Mucosa of stomach (tissue), 1 donor: Measurements from ENCODE around the gene ZBTB40.

Experiments used
- H3K27me3 ChIP-seq: one replicate; pipeline ENCODE4 v1.7.0; 2013; ENCODE audit warnings: mild to moderate bottlenecking, low read length; ENCODE audit not compliant: control insufficient read depth, insufficient read depth
- H3K36me3 ChIP-seq: one replicate; pipeline ENCODE4 v1.7.0; 2013; ENCODE audit warnings: low read length; ENCODE audit not compliant: control insufficient read depth, insufficient read depth
- H3K4me1 ChIP-seq: one replicate; pipeline ENCODE4 v1.7.0; 2013; ENCODE audit warnings: mild to moderate bottlenecking, low read length; ENCODE audit not compliant: control insufficient read depth, insufficient read depth
- H3K4me3 ChIP-seq: one replicate; pipeline ENCODE4 v1.7.0; 2013; ENCODE audit warnings: low read length
- H3K9ac ChIP-seq: one replicate; pipeline ENCODE4 v1.7.0; 2013; ENCODE audit warnings: mild to moderate bottlenecking, low read length, moderate library complexity
- H3K9me3 ChIP-seq: one replicate; pipeline ENCODE4 v1.7.0; 2013; ENCODE audit warnings: mild to moderate bottlenecking, low read length, moderate library complexity; ENCODE audit not compliant: control insufficient read depth
- donor health status: Pancreatic carcinoma.

ZBTB40 gene

DNA sequence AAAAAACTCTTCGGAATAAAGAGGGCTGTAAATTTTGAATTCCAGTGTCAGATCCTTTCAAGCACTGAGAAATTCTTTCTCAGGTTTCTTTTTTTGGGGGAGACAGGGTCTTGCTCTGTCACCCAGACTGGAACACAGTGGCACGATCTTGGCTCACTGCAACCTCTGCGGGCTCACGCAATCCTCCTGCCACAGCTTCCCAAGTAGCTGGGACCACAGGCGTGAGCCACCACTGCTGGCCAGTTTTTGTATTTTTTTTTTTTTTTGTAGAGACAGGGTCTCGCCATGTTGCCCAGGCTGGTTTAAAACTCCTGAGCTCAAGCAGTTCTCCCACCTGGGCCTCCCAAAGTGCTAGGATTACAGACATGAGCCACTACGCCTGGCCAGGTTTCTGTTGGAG, 76.8 kb downstream of the ZBTB40 start:
- Histone ChIP-seq H3K4me3 (no peak overlapping the region), H3K4me1 (no peaks in the 10 kb centered on the region), H3K9ac (no peak overlapping the region), H3K9me3 (no peaks in the 10 kb centered on the region), H3K36me3 (peaks cover 14% of the 10 kb centered on the region), H3K27me3 (no peaks in the 10 kb centered on the region)

DNA sequence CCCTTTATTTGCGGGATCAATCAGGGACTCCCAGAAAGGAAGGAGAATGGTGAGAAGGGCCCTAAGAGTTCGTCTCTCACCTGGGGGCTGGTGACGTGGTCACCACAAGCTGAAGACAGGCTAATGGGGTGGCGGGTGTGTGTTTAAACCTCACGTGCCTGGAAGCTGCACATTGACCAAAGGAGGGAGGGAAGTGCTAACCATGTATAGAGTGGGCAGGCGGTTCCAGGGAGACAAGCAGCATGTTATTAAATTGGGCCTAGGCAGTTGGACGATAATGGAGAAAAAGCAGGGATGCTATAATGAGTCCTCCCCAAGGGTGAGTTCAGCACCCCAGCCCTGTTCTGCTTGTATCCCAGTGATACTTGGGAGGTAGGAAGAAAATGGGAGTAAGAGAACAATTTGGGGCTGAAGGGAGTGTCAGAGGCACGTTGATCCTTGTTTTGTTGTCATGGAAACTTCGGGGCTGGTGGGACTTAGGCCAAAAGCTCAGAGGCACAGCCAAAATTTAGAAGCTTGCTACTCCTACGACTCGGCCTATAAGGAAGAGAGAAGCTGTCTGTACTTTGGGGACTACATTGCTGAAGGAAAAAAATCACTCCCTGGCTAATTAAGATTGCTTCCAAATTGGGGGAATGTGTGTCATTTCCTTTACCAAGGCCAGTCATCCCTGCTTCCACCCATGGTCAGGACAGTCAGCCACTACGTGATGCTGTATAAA, 78.4 kb downstream of the ZBTB40 start:
- Histone ChIP-seq H3K36me3 (peaks cover 3% of the 10 kb centered on the region), H3K4me1 (no peaks in the 10 kb centered on the region), H3K9me3 (no peaks in the 10 kb centered on the region), H3K27me3 (no peaks in the 10 kb centered on the region), H3K4me3 (no peak overlapping the region), H3K9ac (no peak overlapping the region)

DNA sequence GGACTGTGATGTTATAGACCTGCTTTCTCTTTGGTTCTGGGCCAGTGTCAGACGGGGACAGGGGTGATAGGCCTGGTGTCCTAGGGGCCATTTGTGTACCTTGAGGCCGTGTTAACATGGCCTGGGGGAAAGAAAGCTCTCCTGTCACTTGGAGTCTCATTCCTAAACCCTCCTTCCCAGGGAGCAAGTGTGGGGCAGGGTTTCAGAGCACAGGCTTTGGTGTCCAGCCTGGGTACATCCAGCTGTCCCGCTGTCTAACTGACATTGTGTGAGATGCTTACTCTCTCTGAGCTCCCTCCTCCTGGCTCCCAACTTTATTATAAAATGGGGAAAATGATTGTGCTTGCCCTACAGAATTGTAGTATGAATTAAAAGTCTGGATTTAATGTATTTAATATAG, 79.1 kb downstream of the ZBTB40 start:
- Histone ChIP-seq H3K9me3 (no peaks in the 10 kb centered on the region), H3K9ac (no peak overlapping the region), H3K4me1 (no peaks in the 10 kb centered on the region), H3K4me3 (no peak overlapping the region), H3K36me3 (no peaks in the 10 kb centered on the region), H3K27me3 (no peaks in the 10 kb centered on the region)

DNA sequence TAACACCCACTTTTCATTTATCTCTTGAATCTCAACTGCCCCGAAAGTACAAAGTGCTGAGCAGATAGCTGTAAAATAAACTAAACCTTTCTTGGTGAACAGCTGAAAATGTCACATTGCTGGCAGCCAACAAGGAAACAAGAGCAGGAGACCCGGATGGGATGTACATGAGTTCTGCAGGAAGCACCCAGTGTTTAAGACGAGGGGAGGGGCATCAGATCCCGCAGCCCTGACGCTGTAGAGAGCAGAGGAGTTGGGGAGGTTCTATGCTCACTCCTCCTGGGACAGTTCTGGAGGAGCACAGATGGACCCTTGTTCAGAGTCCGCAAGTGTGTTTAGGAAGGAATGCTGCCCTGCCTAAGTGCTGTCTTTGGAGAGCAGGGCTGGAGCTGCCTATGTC, 79.6 kb downstream of the ZBTB40 start:
- H3K9ac ChIP-seq, result no peak overlapping the region
- no peaks in the 10 kb centered on the region for H3K36me3 ChIP-seq
- no peaks in the 10 kb centered on the region for H3K9me3 ChIP-seq
- no peak overlapping the region for H3K4me3 ChIP-seq
- no peaks in the 10 kb centered on the region for H3K4me1 ChIP-seq
- H3K27me3 ChIP-seq, result no peaks in the 10 kb centered on the region

DNA sequence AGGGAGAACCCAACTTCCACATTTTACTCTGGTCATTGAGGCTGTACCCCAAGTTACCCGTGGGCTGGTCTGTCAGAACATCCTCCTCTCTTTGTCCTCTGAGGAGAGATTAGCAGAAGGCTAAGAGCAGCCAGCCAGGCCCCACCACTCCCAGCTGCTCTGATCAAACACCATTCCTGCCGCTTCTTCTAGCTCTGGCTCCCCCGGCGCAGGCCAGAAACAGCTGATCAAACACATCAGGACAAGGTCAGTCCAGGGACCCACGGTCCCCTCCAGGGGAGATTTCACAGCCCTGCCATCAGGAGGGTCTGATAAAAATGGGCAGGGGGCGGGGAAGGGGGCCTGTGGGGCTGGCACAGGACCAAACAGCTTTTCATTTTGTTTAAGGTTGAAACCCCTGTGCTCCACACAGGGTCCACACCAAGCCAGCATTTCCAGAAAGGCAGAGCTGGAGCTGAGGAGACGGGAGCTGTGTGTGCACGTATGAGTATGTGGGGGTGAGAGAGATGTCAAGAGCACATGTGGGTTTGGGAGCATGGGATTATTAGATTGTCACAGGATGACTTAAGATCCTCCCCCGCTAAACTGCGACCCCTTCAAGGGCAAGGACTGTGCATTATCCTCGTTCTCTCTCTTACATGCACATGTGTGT, 81.7 kb downstream of the ZBTB40 start:
- Histone ChIP-seq H3K4me3 (no peak overlapping the region), H3K9ac (no peak overlapping the region), H3K36me3 (no peaks in the 10 kb centered on the region), H3K4me1 (no peaks in the 10 kb centered on the region), H3K9me3 (no peaks in the 10 kb centered on the region), H3K27me3 (no peaks in the 10 kb centered on the region)

DNA sequence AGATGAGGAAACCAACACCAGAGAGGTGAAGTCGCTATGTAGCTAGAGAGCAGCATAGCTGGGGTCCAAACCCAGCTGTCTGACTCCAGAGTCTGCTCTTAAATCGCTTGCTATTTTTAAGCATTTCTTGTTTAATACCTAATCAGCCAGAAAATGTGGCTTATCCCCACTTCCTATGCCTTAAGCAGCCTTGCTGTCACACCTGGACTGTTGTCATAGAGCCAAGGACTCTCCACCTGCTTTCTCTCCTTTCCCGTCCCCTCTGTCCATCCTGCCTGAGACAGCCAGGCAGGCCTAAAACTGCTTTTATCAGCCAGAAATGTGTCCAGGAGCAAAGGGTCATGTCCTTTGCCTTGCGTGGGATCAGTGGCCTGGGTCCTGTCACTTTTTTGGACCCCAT, 83.3 kb downstream of the ZBTB40 start:
- H3K4me1 ChIP-seq, result no peaks in the 10 kb centered on the region
- no peak overlapping the region for H3K4me3 ChIP-seq
- no peaks in the 10 kb centered on the region for H3K36me3 ChIP-seq
- no peaks in the 10 kb centered on the region for H3K9me3 ChIP-seq
- H3K27me3 ChIP-seq, result no peaks in the 10 kb centered on the region
- H3K9ac ChIP-seq, result no peak overlapping the region

DNA sequence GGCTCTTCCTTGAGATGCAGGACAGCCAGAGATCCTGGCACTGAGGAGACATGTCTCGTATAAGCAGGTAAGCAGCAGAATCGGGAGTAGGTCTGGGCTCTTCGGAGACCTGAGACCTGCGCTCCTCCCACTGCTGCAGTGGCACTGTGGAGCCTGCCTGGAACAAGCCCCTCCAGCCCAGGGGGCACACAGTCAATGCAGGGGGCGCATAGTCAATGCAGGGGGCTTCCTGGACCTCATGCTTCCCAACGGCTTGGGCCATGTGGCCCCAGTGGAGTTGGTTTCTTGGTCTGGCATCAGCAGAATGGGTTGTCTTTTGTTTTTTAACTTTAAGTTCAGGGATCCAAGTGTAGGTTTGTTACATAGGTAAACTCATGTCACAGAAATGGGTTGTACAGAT, 83.7 kb downstream of the ZBTB40 start:
- H3K4me1 ChIP-seq, result no peaks in the 10 kb centered on the region
- H3K4me3 ChIP-seq, result no peak overlapping the region
- H3K27me3 ChIP-seq, result no peaks in the 10 kb centered on the region
- H3K9ac ChIP-seq, result no peak overlapping the region
- H3K36me3 ChIP-seq, result no peaks in the 10 kb centered on the region
- no peaks in the 10 kb centered on the region for H3K9me3 ChIP-seq

DNA sequence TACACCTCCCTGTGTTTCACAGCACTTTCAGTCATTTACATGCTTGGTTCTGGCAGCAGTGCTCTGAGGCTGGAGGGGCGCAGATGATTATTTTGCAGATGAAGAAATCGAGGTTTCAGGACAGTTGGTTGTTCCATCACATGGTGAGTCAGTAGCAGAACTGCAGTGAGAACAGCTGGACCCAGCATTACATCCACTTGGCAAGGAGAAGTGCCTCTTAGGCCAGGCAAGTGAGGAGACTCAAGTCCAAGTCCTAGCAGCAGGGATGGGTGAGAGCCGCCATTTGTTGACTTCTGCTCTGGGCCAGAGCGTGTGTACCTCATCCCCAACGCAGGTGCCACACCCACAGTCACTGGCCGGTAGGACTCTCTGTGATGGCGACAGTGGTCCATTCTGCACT, 84.9 kb downstream of the ZBTB40 start:
- H3K4me3 ChIP-seq, result no peak overlapping the region
- H3K4me1 ChIP-seq, result no peaks in the 10 kb centered on the region
- H3K36me3 ChIP-seq, result no peaks in the 10 kb centered on the region
- H3K9me3 ChIP-seq, result no peaks in the 10 kb centered on the region
- no peaks in the 10 kb centered on the region for H3K27me3 ChIP-seq
- H3K9ac ChIP-seq, result no peak overlapping the region

DNA sequence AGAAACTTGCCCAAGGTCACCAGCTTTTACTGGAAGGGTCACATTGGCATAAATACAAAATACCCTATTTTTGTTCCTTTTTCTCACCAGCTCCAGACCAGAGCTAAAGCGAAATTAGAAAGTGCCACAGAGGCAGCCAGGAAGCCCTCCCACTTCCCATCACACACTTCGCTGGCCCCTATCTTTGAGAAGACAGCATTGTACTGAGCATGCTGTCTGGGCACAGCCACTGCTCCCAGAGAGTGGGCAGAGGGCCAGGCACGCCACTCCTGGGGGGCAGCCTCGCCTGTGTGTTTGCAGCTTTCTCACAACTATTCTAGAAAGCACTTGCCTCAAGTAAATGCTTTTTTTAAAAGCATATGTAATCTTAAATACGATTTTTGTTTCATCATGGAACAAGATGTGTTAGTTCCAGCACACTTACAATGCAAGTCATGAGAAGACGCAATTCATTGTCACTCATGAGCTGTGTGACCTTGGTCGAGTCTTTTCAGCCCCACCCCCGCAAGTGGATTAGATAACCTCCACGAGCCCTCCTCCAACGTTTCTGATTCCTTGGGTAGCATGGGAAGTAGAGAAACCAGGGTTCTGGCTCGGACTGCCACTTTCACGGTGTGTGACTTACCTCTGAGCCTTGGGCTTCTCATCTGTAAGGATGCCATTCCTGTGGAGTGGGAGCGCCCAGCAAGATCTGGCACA, 85.9 kb downstream of the ZBTB40 start:
- Histone ChIP-seq H3K9me3 (no peaks in the 10 kb centered on the region), H3K4me1 (no peaks in the 10 kb centered on the region), H3K9ac (no peak overlapping the region), H3K4me3 (no peak overlapping the region), H3K27me3 (no peaks in the 10 kb centered on the region), H3K36me3 (no peaks in the 10 kb centered on the region)

DNA sequence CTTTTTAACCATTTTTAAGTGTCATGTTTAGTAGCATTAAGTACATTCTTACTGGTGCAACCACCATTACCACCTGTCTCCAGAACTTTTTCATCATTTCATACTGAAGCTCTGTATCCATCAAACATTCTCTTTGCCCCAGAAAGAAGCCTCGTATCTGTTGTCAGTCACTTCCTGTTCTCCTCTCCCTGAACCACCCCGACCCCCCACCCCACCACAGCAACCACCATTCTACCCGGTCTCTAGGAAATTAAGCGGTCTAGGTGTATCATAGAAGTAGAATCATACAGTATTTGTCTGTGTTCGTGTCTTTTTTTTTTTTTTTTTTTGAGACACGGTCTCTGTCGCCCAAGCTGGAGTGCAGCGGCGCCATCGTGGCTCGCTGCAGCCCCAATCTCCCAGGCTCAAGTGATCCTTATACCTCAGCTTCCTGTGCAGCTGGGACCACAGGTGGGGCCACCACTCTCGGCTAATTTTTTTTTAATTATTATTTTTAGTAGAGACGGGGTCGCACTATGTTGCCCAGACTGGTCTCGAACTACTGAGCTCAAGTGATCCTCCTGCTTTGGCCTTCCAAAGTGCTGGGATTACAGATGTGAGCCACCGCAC, 88.0 kb downstream of the ZBTB40 start:
- Histone ChIP-seq H3K36me3 (no peaks in the 10 kb centered on the region), H3K4me1 (no peaks in the 10 kb centered on the region), H3K9me3 (no peaks in the 10 kb centered on the region), H3K4me3 (no peak overlapping the region), H3K27me3 (peaks cover 9% of the 10 kb centered on the region), H3K9ac (no peak overlapping the region)

DNA sequence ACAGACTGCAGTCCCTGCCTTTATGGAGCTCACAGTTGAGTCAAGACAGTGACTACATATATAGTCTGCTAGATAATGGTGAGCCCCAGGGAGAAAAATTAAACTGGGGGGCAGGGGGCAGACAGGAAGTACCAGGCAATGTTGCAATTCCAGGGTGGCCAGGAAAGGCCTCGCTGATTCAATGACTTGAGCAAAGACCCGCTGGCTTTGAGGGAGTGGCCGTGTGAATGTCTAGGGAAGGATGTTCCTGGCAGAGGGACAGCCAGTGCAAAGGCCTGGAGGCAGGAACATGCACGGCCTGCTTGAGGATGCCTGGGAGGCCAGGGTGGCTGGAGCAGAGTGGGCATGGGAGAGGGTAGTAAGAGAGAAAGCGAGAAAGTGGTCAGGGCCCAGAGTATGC, 88.7 kb downstream of the ZBTB40 start:
- Histone ChIP-seq H3K9ac (no peak overlapping the region), H3K4me1 (no peaks in the 10 kb centered on the region), H3K9me3 (no peaks in the 10 kb centered on the region)

DNA sequence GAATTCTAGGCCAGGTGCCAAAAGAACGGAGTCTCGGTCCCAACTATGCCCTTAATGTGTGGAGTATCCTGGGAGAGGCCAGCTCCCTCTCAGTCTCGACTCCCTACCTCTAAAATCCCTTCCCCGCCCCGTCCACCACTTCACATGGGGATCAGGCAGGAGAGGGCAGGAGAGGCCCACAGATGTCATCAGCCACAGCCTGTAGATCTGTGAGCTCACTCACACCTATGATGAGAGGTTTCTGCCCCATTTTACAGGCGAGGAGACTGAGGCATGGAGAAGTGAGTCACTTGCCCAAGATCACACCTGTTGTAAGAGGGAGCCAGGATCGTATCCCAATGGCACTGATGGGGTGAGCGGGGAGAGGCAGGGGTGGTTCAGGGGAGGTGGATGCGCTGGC, 91.2 kb downstream of the ZBTB40 start:
- Histone ChIP-seq H3K4me1 (no peaks in the 10 kb centered on the region), H3K4me3 (no peak overlapping the region), H3K27me3 (peaks cover 19% of the 10 kb centered on the region), H3K9ac (no peak overlapping the region), H3K36me3 (no peaks in the 10 kb centered on the region), H3K9me3 (no peaks in the 10 kb centered on the region)

More for the DNA sequence above, 88.7 kb downstream of the ZBTB40 start:
- Histone ChIP-seq H3K27me3 (peaks cover 9% of the 10 kb centered on the region), H3K4me3 (no peak overlapping the region), H3K36me3 (no peaks in the 10 kb centered on the region)
